Measurements from ENCODE around the gene OLFM2.
"Not testable (repeated sequence)": the region's sequence is repeated elsewhere in the genome, so short reads cannot be mapped to it uniquely, and the experiment has no call there.

The OLFM2 gene

GRCh38 chr19:9860407-9860806 is 75.9 kb downstream of the OLFM2 start:
- DNase-seq: no peak

DNA sequence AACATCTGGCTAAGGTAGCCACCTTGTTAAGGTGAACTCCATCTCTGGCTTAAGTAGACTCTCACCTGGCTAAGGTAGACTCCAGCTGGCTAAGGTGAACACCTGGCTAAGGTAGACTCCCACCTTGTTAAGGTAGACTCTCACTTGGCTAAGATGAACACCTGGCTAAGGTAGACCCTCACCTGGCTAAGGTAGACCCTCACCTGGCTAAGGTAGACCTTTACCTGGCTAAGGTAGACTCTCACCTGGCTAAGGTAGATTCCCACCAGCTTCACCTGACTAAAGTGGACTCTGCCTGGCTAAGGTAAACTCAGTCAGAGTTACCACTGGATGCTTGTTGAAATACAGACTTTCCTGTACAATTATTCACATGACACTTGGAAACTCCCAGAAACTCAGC is 77.5 kb downstream of the OLFM2 start:
- DNase-seq: no peak

- peak; percentile 38 for DNase-seq
Observed at GRCh38 chr19:9857920-9858746, 78.2 kb downstream of the OLFM2 start.

- no peak for DNase-seq
Observed at GRCh38 chr19:9857076-9857721, 79.1 kb downstream of the OLFM2 start.

GRCh38 chr19:9856609-9857008 is 79.7 kb downstream of the OLFM2 start:
- DNase-seq: no peak

- no peak for DNase-seq
Observed at GRCh38 chr19:9854282-9854846, 82.0 kb downstream of the OLFM2 start.

DNA sequence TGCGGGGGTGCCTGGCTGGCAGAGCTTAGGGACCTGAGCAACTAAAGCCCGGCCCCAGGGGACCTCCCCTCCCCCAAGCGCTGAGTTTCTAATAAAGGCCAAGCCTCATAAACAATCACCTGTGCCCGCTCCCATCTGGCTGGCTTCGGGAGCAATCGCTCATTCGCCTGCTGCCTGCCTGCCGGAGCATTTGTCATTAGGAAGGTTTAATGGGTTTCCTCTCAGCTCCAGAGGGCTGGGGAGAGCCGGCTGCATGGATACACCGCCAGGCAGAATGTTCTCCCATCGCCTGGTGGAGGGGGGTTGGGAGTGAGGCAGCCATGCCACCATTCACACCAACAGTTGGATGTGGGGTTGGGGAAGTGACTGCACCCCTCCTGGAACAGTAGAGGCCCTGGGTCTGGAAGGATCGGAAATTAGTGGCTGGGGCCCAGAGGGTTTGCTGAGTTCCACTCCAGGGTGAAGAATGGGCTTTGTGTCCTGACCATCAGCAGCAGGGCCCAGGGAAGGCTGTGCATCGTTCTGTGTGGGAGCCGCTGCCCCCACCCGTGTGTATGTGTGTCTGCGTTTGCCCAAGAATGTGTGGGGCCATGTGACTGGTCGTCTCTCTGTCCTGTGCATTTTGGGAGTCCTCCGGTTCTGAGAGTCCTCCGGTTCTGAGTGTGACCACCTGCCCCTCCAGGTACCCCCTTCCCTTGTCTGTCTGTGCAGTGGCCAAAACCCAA is 85.9 kb downstream of the OLFM2 start:
- DNase-seq: no peak

DNA sequence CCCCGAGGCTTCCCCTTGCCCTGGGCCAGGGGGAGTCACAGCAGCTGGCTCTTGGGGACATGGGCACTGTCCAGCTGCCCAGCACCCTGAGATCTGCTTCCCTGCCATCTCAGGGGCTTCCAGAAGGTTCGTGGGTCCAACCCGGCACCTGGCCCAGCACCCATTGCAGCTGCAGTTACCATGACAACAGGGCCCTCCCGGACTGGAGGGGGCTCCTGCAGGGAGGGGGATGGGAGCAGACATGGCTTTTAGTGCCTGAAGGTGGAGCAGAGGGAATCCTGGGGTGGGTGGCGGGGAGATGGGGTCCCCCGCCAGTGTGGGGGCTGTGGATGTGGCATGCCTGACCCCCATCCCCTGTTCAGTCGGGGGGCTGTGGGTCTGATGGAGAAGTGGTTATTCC is 86.5 kb downstream of the OLFM2 start:
- DNase-seq: no peak

DNA sequence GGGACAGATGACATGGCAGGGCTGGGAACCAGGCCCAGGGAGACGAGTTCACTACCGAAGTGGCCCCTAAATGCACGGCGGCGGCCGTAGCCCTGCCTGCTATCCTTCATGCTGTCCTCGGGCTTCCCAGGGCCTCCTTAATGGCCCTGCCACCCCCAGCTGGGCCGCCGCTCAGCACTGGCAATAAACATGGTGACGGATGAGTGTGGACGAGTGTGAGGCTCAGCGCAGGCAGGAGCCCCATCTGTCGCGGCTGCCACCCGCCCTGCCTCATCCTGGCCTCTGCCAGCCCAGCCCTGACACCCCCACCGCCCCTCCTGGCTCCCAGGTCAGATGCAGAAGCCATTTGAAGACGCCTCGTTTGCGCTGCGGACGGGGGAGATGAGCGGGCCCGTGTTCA is 87.6 kb downstream of the OLFM2 start:
- DNase-seq: no peak

- DNase-seq: no peak
Observed at GRCh38 chr19:9848060-9848459, 88.3 kb downstream of the OLFM2 start.

- peak; percentile 45 for DNase-seq
Observed at GRCh38 chr19:9847087-9847671, 89.1 kb downstream of the OLFM2 start.

DNA sequence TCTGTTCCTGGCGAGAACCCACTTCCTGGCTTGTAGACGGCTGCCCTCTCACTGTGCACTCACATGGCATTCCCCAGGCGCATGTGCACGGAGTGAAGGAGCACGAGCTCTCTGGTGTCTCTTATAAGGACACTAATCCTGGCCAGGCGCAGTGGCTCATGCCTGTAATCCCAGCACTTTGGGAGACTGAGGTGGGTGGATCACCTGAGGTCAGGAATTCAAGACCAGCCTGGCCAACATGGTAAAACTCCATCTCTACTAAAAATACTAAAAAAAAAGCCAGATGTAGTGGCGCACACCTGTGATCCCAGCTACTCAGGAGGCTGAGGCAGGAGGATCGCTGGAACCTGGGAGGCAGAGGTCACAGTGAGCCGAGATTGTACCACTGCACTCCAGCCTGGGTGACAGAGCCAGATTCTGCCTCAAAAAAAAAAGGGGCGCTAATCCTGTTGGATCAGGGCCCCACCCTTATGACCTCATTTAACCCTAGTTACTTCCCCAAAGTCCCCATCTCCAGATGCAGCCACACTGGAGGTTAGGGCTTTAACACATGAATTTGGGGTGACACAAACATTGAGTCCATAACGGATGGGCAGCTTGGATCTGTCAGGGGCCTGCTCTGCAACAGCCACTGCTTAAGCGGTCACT is 92.6 kb downstream of the OLFM2 start:
- not testable (repeated sequence) for DNase-seq

DNA sequence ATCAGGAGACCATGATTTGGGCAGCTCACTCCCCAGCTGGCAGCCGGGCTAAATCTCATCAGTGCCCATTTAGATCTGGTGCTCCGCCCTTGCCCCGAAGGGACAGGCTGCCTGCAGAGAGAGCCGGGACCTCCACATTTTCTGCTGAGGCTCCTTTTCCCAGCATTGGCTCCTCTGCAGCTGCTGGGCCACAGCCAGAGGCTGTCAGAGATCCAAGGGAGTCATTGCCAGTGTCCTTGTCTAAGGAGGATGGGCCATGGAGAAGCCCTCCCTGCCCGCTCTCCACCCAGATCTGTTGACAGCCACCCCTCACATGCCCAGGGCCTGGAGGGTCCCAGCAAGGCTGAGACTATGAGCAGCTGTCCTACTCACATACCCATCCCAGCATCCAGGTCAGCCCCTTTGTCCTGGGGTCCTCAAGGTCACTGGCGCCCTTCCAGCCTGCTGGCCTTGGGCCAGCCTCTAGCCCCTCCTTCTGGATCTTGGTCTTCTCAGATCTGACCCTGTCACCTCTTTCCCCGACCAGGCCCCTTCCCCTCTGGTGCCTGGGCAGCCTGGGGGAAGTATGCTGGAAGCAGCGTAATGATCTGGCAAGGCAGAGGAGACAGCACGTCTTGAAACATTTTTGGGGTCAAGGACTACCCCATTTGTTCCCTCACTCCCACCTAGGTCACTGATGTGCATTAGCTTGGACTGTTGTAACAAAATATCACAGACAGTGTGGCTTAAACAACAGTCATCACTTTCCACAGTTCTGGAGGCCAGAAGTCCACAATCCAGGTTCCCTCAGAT is 93.3 kb downstream of the OLFM2 start:
- no peak for DNase-seq

GRCh38 chr19:9839415-9839814 is 96.9 kb downstream of the OLFM2 start:
- no peak for DNase-seq

DNA sequence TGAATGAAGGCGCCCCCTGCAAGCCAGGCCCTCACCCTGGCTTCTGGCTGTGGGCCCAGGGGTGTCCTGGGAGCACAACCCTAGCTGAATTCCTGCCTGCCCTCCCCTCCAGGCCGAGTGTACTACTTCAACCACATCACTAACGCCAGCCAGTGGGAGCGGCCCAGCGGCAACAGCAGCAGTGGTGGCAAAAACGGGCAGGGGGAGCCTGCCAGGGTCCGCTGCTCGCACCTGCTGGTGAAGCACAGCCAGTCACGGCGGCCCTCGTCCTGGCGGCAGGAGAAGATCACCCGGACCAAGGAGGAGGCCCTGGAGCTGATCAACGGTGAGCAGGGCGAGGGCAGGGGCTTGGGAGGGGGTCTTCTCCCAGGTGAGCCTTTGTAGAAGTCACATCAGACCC is 98.0 kb downstream of the OLFM2 start:
- DNase-seq: no peak

DNA sequence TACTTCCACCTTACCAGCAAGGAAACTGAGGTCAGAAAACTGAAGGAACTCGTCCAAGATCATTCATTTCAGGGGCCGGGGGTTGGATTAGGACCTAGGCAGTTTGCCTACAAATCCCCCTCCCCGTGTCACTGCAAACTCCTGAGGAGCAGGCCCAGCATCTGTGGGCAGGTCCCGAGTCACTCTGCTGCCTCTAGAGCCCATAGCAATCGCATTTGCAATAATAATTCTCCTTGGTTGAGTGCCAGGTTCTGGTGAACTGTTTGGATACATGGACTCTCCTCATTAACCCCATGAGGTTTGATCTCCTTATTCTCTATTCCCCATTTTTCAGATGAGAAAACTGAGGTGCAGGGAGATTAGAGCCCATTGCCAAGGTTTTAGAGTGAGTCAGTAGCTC is 100.3 kb downstream of the OLFM2 start:
- no peak for DNase-seq

GRCh38 chr19:9835507-9835949 is 100.8 kb downstream of the OLFM2 start:
- no peak for DNase-seq

DNA sequence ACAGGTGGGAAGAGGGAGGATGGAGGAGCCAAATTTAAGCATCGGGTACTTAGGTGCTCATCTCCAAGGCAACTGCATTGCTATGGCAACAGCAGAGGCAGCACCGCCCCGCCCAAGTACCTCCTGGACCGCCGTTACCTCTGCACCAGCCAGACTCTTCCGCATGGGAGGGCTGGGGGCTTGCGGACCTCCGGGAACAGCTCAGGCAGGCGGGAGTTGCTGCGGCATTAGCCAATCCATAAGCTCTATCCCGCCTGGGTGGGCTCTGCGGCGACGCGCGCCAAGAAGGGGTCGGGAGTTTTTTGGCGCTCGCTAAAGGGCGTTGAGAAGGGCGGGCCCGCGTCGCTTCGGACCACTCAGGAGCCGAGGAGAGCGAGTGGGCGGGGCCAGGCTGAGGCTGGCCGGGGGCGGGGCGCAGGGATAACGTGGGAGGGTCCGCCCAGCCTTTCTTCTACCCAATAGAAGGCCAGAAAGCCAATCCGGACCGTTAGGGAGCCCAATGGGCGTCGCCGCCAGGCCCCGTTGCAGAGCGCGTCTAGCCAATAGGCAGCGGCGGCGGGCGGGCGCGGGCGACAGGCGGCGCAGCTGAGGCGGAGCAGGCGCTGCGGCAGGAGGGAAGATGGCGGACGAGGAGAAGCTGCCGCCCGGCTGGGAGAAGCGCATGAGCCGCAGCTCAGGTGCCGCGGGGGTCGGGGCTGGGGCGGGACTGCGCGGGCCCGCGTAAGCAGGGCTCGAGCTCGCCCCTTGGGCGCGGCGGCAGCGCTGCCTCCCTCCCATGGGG is 101.4 kb downstream of the OLFM2 start, which contains the start of gene PIN1:
Gene PIN1 (plus strand): TSS at position 593 of the 781 bp plus-strand sequence. CDS start 27 bp downstream, at position 620.
- peak; percentile 99 for DNase-seq

GRCh38 chr19:9834307-9834725 is 102.0 kb downstream of the OLFM2 start:
- DNase-seq: no peak

DNA sequence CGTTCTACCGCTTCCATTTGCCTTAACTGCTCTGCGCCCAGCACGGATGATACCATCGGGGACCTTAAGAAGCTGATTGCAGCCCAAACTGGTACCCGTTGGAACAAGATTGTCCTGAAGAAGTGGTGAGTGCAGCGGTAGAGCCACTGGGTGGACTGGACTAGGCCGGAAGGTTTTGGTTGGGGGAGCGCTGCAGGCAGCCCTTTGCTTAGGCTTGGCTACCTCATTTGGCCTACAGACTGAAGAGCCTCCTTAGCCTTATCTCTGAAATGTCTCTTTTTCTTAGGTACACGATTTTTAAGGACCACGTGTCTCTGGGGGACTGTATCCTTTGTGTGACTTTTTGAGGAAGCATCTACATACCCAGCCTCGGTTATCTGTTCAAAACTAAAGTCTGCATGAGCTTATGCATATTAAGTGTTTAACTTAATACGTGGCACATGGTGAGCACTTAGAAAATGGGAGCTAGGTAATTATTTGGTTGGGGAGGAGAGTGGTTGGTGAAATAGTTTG is 107.7 kb downstream of the OLFM2 start:
- DNase-seq: no peak

Data from activated CD4-positive, alpha-beta T cell treated with anti-CD3 and anti-CD28 coated beads, Interleukin-10, Interleukin-2, amounts not matched to agents 100 ng/mL and 50 ng/mL, durations not matched to agents 16 hours and 8 hours (primary cell).